A549 (cell line): ENCODE results near the gene HLX. TPM values are rescaled to one million over a fixed set of nuclear protein-coding genes. Genes with fewer than 3 reads are reported as not detected.

Experiments
- ATAC-seq, 2 experiments: fragments of 200-7000 bp in 1 of 2; fragments of >200 bp in 1 of 2; cut with Nextera tagmentation in 1 of 2; cut with Tn5 transposase in 1 of 2; 3 replicates each; pipeline versions ENCODE4 v1.8.0 to v1.9.1; 2018 to 2020; ENCODE audit warnings: mild to moderate bottlenecking in 1 of 2, moderate library complexity in 1 of 2
- CTCF ChIA-PET: fragments of 300-600 bp; sonication (Branson Sonifier 250); formaldehyde crosslinking; extraction: SDS; loops from one replicate; lab custom pipeline; 2021; ENCODE audit warnings: antibody characterized with exemption, inconsistent platforms; lab: Yijun Ruan, JAX
- POLR2A ChIA-PET: fragments of 350-600 bp; formaldehyde crosslinking; extraction: SDS; loops from one replicate; lab custom pipeline; 2021; ENCODE audit warnings: antibody characterized with exemption, inconsistent platforms; lab: Yijun Ruan, JAX
- DNase-seq, 2 experiments: peaks; one replicate each; pipeline versions ENCODE4 v3.0.0 to v3.0.0-alpha.2; 2011 to 2016; ENCODE audit warnings: low read depth in 1 of 2, low spot score in 1 of 2
- FAIRE-seq: peaks from 2 replicates; lab custom pipeline; 2011; peaks lifted over from hg19 to GRCh38; lab: Jason Lieb, UNC
- H3K27ac ChIP-seq, 2 experiments: fragments of >200 bp; sonication (Bioruptor Twin); formaldehyde crosslinking; 3 replicates each; pipeline ENCODE4 v1.5.1; 2016 to 2017
- H3K4me1 ChIP-seq: fragments of >200 bp; sonication (Bioruptor Twin); formaldehyde crosslinking; 3 replicates; pipeline ENCODE4 v1.6.1; 2016
- H3K4me2 ChIP-seq: fragments of >200 bp; sonication (Bioruptor Twin); formaldehyde crosslinking; 3 replicates; pipeline ENCODE4 v1.6.1; 2016
- H3K4me3 ChIP-seq: fragments of >200 bp; sonication (Bioruptor Twin); formaldehyde crosslinking; 3 replicates; pipeline ENCODE4 v1.5.1; 2016
- H3K9me3 ChIP-seq: fragments of >200 bp; sonication (Bioruptor Twin); formaldehyde crosslinking; 3 replicates; pipeline ENCODE4 v1.6.1; 2016
- BCL3 ChIP-seq: fragments of >200 bp; sonication (Bioruptor Twin); formaldehyde crosslinking; IDR thresholded peaks from 3 replicates; pipeline ENCODE4 v1.6.1; 2016
- CHD4 ChIP-seq: fragments of 200-600 bp; sonication (generic); IDR thresholded peaks from 2 replicates; pipeline ENCODE4 v1.6.1; 2016; ENCODE audit warnings: antibody characterized with exemption, mild to moderate bottlenecking, borderline replicate concordance
- CTCF ChIP-seq: fragments of >200 bp; sonication (Bioruptor Twin); formaldehyde crosslinking; IDR thresholded peaks from 3 replicates; pipeline ENCODE4 v1.5.1; 2016
- FOSL2 ChIP-seq, 2 experiments: fragments of 450-650 bp in 1 of 2; fragments of >200 bp in 1 of 2; sonication (Bioruptor Twin) in 1 of 2; formaldehyde crosslinking; IDR thresholded peaks; 2 replicates each; pipeline versions ENCODE4 v1.5.0 to v1.6.1; 2016 to 2020; ENCODE audit warnings: mild to moderate bottlenecking in 1 of 2, moderate library complexity in 1 of 2
- HDAC2 ChIP-seq: fragments of 200-600 bp; sonication (generic); IDR thresholded peaks from 2 replicates; pipeline ENCODE4 v1.6.1; 2016
- HES2 ChIP-seq: fragments of >200 bp; sonication (Bioruptor Twin); formaldehyde crosslinking; IDR thresholded peaks from 2 replicates; pipeline ENCODE4 v1.6.1; 2016
- HOXB13 ChIP-seq: fragments of 250-450 bp; sonication (Bioruptor Pico); IDR thresholded peaks from 2 replicates; pipeline ENCODE4 v1.5.0; 2020; ENCODE audit warnings: low read depth, mild to moderate bottlenecking, moderate library complexity
- HOXB5 ChIP-seq: fragments of 250-450 bp; sonication (Bioruptor Pico); IDR thresholded peaks from 2 replicates; pipeline ENCODE4 v1.5.0; 2020; ENCODE audit warnings: mild to moderate bottlenecking, moderate library complexity
- KDM1A ChIP-seq: fragments of 200-600 bp; sonication (generic); IDR thresholded peaks from 2 replicates; pipeline ENCODE4 v1.6.1; 2016; ENCODE audit warnings: low read depth, mild to moderate bottlenecking
- KDM5A ChIP-seq: fragments of 200-600 bp; sonication (generic); IDR thresholded peaks from 2 replicates; pipeline ENCODE4 v1.6.1; 2016; ENCODE audit warnings: antibody characterized with exemption, mild to moderate bottlenecking
- MAFK ChIP-seq: fragments of 450-650 bp; IDR thresholded peaks from 2 replicates; pipeline ENCODE4 v1.6.1; 2014; ENCODE audit not compliant: partially characterized antibody
- MAX ChIP-seq: IDR thresholded peaks from 2 replicates; pipeline ENCODE4 v1.6.1; 2012
- MYC ChIP-seq: IDR thresholded peaks from 2 replicates; pipeline ENCODE4 v1.6.1; 2012; ENCODE audit warnings: mild to moderate bottlenecking, inconsistent platforms, low read length, improper control_type of control experiment, borderline replicate concordance
- NFE2L2 ChIP-seq: fragments of 150-350 bp; conservative IDR thresholded peaks from 2 replicates; pipeline ENCODE4 v1.6.1; 2014; ENCODE audit warnings: low read length
- PHF8 ChIP-seq: fragments of 200-600 bp; sonication (generic); IDR thresholded peaks from 2 replicates; pipeline ENCODE4 v1.6.1; 2016; ENCODE audit warnings: low read depth, mild to moderate bottlenecking, antibody characterized with exemption, moderate library complexity, borderline replicate concordance
- RCOR1 ChIP-seq: fragments of 150-350 bp; IDR thresholded peaks from 2 replicates; pipeline ENCODE4 v1.6.1; 2014; ENCODE audit warnings: antibody characterized with exemption, low read length, low read depth
- REST ChIP-seq: fragments of 200-600 bp; sonication (generic); IDR thresholded peaks from 2 replicates; pipeline ENCODE4 v1.6.1; 2016; ENCODE audit warnings: antibody characterized with exemption, mild to moderate bottlenecking, moderate library complexity
- RFX5 ChIP-seq: fragments of 450-650 bp; IDR thresholded peaks from 2 replicates; pipeline ENCODE4 v1.7.1; 2014; ENCODE audit warnings: antibody characterized with exemption, mild to moderate bottlenecking, moderate library complexity
- RNF2 ChIP-seq: fragments of 200-600 bp; sonication (generic); IDR thresholded peaks from 2 replicates; pipeline ENCODE4 v1.6.1; 2016; ENCODE audit warnings: low read depth, mild to moderate bottlenecking, antibody characterized with exemption, moderate library complexity, borderline replicate concordance
- SREBF2 ChIP-seq: fragments of 450-650 bp; IDR thresholded peaks from 2 replicates; pipeline ENCODE4 v1.6.1; 2014; ENCODE audit warnings: mild to moderate bottlenecking, moderate library complexity
- TFCP2L1 ChIP-seq: fragments of 250-450 bp; sonication (Bioruptor Pico); IDR thresholded peaks from 2 replicates; pipeline ENCODE4 v1.5.0; 2021; ENCODE audit warnings: mild to moderate bottlenecking
- ZFP36 ChIP-seq: fragments of 450-650 bp; IDR thresholded peaks from 2 replicates; pipeline ENCODE4 v1.6.1; 2014; ENCODE audit warnings: borderline replicate concordance; ENCODE audit not compliant: partially characterized antibody
- ZNF302 ChIP-seq: fragments of 250-450 bp; sonication (Bioruptor Pico); IDR thresholded peaks from 2 replicates; pipeline ENCODE4 v1.9.0; 2021; ENCODE audit warnings: inconsistent platforms, mild to moderate bottlenecking, moderate library complexity
- WGBS: methylation state at CpG from one replicate; pipeline ENCODE4 v1.1.6; 2017; ENCODE audit errors: missing lambda C conversion rate; 5-methylcytosine and 5-hydroxymethylcytosine counted together
- polyA plus RNA-seq, 4 experiments: library from polyadenylated mRNA; depleted of rRNA in 3 of 4; stranded (reverse); fragments of >200 nt; fragmentation: RNase III in 1 of 4; extraction: RNeasy Plus Mini Kit Qiagen cat#74134 plus additional on column Dnase treatment in 1 of 4; gene quantifications; 2 replicates in 3 of 4; 3 replicates in 1 of 4; pipeline ENCODE4 v1.2.3, GENCODE V29; 2011 to 2017

The HLX gene
- polyA plus RNA-seq, 2 of the 4 experiments (the other 2 are of a cell fraction), result 0.70 to 5.6 TPM

GRCh38 chr1:220841293-220841692 lies 38.0 kb upstream of the HLX start:
- H3K4me2 ChIP-seq, result no peak overlapping the region
- no peak for TF ChIP-seq RNF2
- TF ChIP-seq SREBF2, result no peak
- TF ChIP-seq KDM1A, result no peak
- no peak for TF ChIP-seq MAFK
- TF ChIP-seq TFCP2L1 (CRISPR knock-in tag), result no peak
- no peak for TF ChIP-seq HDAC2
- TF ChIP-seq FOSL2 (IDR thresholded peaks at IDR 0.05), result no peak
- TF ChIP-seq FOSL2 (CRISPR knock-in tag; IDR thresholded peaks at IDR 0.05), result no peak
- no peak for TF ChIP-seq HOXB13 (CRISPR knock-in tag)
- no peak for TF ChIP-seq BCL3
- no peak for TF ChIP-seq ZFP36
- TF ChIP-seq RCOR1, result no peak
- TF ChIP-seq MAX, result no peak
- TF ChIP-seq REST, result no peak
- TF ChIP-seq RFX5, result no peak
- TF ChIP-seq PHF8, result no peak
- no peak for TF ChIP-seq CHD4
- TF ChIP-seq, all 56 proteins: peak for 0
- DNase-seq (peak in 1 of 2 experiments; percentile 13), ATAC-seq (no peak), FAIRE-seq (no peak)
- no peak overlapping the region for H3K4me3 ChIP-seq
- H3K4me1 ChIP-seq, result no peaks in the 10 kb centered on the region
- CTCF ChIA-PET, result no interaction called here
- no peak overlapping the region for H3K27ac ChIP-seq
- H3K9me3 ChIP-seq, result no peaks in the 10 kb centered on the region
- POLR2A ChIA-PET, result no interaction called here

GRCh38 chr1:220843481-220844011 lies 35.7 kb upstream of the HLX start:
- WGBS, result 71% methylated on average over 6 of the region's 6 CpGs
- no peak for DNase-seq
- Histone ChIP-seq H3K4me3 (no peak overlapping the region), H3K9me3 (no peaks in the 10 kb centered on the region), H3K4me2 (no peak overlapping the region), H3K4me1 (no peaks in the 10 kb centered on the region), H3K27ac (no peak overlapping the region)
- TF ChIP-seq MAX (no peak), HOXB5 (CRISPR knock-in tag) (no peak), KDM5A (no peak), ZNF302 (no peak), ZFP36 (no peak), HES2 (no peak), MYC (no peak), CHD4 (no peak), CTCF (no peak), NFE2L2 (no peak)
- ATAC-seq, result no peak
- ChIA-PET POLR2A (no interaction called here), CTCF (no interaction called here)
- no peak for FAIRE-seq
